GM21717 (cell line): ENCODE measurements around the gene TRPM3.

Source experiments
- ATAC-seq: cut with Tn5 transposase; IDR thresholded peaks from one replicate; pipeline ENCODE4 v1.9.1; 2021; ENCODE audit warnings: mild to moderate bottlenecking, moderate library complexity; ENCODE audit not compliant: unreplicated experiment

TRPM3 gene

DNA sequence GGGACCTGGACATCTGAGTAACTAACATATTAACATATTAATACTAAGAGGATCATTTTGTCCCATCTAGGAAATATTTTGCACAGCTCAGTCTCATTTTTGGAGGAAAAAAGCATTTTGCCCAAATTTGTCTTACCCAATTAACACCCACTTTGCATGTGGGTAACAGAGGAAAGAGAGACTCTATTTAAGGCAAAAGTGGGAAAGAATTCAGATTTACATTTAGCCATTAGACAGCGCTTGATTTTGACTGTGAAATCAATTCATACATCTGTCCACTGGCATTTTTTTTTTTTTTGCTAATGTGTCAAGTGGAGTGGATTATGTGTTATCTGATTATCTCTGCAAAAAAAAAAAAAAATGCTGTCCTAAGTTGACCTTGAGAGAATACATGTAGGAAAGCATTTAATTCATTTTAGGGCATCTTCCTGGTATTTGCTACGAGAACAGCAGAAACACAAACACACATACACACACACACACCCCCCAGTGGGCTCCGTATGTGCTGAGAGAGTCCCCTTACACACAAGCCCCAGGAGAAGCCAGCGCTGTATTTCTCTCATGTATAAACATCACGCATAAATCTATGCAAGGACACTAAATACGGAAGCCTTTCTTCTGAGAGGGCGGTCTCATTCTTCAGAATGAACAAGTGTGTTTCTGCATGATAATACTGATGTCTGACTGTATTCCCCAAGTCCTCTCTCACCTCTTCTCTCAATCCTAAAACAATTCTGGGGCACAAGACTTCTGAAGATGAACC is 505.0 kb downstream of the TRPM3 start:
- no peak for ATAC-seq

GRCh38 chr9:70615464-70616138 is 505.8 kb downstream of the TRPM3 start:
- ATAC-seq = no peak

- ATAC-seq = no peak
Measured at GRCh38 chr9:70614786-70615463, 506.5 kb downstream of the TRPM3 start.

DNA sequence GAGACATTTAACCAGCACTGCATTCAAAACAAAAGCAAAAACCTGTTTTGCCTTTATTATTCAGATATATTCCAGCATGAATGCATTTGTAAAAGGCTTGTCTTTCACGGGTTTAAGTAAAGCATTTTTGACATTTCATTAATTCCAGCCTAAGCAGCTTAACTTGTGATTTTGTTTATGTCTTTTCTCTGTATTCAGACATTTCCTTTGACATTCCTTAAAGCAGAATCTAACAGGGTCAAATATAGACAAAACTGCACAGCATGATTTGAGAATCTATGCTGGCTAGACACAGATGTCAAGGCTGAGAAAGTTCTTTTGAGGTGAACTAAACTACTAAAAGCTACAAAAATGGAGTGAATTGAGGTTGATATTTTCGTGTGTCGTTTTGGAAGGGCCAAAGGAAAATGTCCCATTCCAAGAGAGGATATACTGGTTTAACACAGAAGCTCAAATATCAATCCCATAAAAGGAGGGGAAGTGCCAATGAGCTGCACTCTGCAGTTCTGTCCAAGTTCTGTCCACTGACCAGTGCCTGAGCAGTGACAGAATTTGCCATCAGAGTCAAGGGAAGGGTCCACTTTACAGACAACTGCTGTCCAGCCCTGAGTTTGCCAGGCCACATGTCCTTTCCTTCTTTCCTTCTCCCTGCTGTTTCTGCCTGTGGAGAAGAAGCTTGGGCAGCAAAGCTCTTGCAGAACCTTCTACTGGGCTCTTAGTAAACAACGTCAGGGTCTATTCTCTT is 508.2 kb downstream of the TRPM3 start:
- ATAC-seq = no peak

GRCh38 chr9:70610287-70610644 is 511.2 kb downstream of the TRPM3 start:
- ATAC-seq = no peak

DNA sequence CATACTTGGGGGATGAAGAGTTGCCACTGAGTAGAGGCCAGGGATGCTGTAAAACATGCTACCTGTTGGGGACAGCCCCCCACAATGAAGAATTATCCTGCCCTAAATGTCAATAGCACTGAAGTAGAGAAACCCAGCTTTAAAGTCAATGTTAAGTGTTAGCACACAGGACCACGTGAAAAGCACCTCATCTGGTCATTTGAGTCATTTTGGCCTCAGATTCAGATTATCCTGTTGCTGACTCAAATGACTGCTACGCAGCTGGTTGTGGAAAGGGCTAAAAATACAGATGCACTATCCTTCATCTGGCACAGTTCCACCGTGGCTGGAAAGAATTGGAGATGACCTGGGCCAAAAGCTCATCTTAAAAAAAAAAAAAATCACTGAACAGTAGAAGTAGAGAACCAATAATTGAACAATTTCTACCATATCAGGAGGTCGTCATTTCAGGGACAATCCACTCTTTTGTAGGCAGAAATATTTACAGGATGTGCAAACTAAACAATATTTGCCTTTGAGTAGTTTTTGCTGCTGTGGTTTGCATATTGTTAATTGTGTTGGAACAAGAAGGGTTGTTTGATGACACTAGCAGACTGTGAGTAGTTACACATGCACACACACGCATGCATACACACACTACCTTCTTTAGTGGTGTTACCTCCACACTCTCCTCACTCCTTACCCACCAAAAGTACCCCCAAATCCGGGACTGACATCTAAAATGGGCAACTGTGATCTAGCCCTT is 511.7 kb downstream of the TRPM3 start:
- ATAC-seq = no peak

- no peak for ATAC-seq
Measured at GRCh38 chr9:70609011-70609410, 512.4 kb downstream of the TRPM3 start.

- no peak for ATAC-seq
Measured at GRCh38 chr9:70607926-70608325, 513.5 kb downstream of the TRPM3 start.

DNA sequence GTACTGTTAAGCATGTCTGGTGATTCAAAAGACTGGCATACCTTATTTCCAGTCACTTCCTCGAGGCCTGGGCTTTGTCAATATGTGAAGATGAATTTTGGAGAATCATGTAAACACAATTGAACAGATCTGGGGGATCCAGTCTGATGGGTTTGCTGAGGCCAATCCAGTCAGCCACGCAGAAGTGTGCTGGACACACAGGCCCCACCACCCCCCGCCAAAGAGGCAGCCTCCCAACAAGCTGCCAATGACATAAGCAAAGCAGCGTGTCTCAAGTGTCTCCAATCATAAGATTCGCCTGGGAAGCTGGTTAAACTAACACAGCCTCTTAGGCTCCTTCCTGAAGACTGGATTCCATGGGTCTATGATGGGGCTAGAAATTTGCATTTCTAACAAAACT is 514.1 kb downstream of the TRPM3 start:
- no peak for ATAC-seq

- no peak for ATAC-seq
Measured at GRCh38 chr9:70603020-70603411, 518.4 kb downstream of the TRPM3 start.

- peak; percentile 87 for ATAC-seq
Measured at GRCh38 chr9:70602321-70603019, 519.0 kb downstream of the TRPM3 start.

GRCh38 chr9:70601000-70601951 is 520.1 kb downstream of the TRPM3 start:
- ATAC-seq = no peak

- no peak for ATAC-seq
Measured at GRCh38 chr9:70600506-70600905, 520.9 kb downstream of the TRPM3 start.

DNA sequence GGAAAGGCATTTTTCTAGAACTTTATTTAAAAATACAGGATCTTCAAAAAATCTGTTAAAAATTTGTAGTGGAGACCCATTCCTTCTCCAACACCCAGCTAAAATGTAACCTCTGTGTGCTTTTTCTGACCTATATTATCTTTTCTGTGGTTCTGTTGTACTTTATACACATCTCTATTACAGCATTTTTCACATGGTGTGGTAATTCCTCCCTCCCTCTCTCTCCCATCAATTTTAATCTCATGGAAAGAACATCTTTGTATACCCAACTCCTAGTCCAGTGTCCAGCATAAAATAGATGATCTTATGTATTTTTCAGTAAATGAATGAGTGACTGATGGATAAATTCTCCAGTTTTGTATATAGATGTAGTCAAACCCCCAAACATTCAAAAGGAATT is 523.5 kb downstream of the TRPM3 start:
- no peak for ATAC-seq

DNA sequence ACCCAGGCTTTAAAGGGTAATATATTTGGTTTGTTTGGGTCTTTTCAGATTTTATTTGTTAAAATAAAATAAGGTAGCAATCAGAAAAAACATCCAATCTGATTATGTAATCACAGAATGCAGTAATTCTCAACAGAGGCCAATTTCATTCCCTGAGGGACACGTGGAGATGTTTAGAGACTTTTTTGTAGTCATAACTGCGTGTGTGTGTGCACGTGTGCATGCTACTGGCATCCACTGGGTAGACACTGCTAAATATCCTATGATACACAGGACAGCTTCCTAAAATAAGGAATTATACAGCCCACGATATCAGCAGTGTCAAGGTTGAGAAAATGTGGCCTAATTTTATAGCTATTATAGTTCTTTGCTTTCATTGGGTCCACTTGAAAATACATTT is 526.2 kb downstream of the TRPM3 start:
- no peak for ATAC-seq

DNA sequence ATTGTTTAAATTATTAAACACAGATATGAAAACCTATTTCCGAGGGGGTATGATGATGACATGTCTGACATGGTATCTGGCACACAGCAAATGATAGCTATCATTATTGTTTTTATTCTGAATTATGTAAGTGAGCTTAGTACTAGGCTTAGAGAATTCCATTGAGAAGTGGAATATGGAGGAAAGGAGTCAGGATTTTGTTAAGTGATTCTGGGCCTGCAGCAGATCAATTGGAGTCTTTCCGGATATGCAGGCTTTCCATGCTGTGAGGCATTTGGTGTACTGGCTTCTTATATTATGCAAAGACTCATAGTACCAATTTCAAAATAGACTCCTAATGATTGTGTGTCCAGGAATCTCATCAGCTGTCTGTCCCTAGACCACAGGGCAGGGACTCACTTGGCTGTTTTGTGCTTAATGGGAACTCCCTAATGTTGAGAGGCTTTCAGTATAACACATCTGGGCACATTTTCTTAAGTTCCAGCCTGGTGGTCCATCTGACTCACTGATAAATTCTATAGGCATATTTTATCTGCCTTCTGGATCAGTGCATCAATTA is 527.0 kb downstream of the TRPM3 start:
- ATAC-seq = no peak

DNA sequence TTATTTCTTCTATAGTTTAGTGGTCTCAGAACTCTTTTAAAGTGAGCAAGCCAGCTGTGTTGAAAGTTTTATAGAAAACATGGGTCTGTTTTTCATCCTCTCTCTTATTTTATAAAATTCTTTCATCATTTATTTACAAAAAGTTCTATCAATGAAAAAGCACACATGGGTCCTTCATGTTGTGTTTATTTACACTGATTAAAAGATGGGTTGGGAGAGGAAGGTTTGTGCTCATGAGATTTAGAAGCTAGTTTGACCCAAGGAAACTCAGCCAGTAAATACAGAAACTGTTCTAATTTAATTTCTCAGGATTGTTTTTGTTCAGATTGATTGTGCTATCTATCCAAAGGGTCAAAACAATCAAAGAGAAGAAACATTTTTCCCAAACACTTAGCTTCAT is 528.2 kb downstream of the TRPM3 start:
- ATAC-seq = no peak

- no peak for ATAC-seq
Measured at GRCh38 chr9:70590315-70590677, 531.1 kb downstream of the TRPM3 start.
